Stomach (tissue), 9 donors: Measurements from ENCODE around the gene SGMS1. TPM values are rescaled to one million over a fixed set of nuclear protein-coding genes. Genes with fewer than 3 reads are reported as not detected.
A peak's percentile ranks its signal among the peaks of the same experiment; 100 is the strongest.

Experiments
- DNase-seq, 2 donors: peaks; one replicate each; pipeline versions ENCODE4 v3.0.0 to v3.0.0-alpha.2; 2013 to 2019
- H3K27ac ChIP-seq, 5 donors: fragments of 200-600 bp in 4 of 5; sonication (generic) in 4 of 5; one replicate each; pipeline ENCODE4 v1.5.1; 2013 to 2019; ENCODE audit warnings: mild to moderate bottlenecking in 1 of 5, moderate library complexity in 1 of 5
- H3K27me3 ChIP-seq, 3 donors: fragments of 200-600 bp; sonication (generic); one replicate each; pipeline ENCODE4 v1.5.1; 2017 to 2019; ENCODE audit warnings: mixed run types in 1 of 3
- H3K36me3 ChIP-seq, 4 donors: fragments of 200-600 bp; sonication (generic); 1 replicate in 3 of 4; 2 replicates in 1 of 4; pipeline ENCODE4 v1.5.1; 2016 to 2019
- H3K4me1 ChIP-seq, 4 donors: fragments of 200-600 bp; sonication (generic); one replicate each; pipeline ENCODE4 v1.5.1; 2016 to 2019
- H3K4me3 ChIP-seq, 4 donors: fragments of 200-600 bp; sonication (generic) in 3 of 4; one replicate each; pipeline ENCODE4 v1.5.1; 2016 to 2019; ENCODE audit warnings: mild to moderate bottlenecking in 1 of 4
- H3K9me3 ChIP-seq, 4 donors: fragments of 200-600 bp; sonication (generic); one replicate each; pipeline ENCODE4 v1.5.1; 2016 to 2019
- CTCF ChIP-seq, 7 experiments: fragments of 450-650 bp in 4 of 7; fragments of 200-600 bp in 3 of 7; sonication (generic) in 3 of 7; IDR thresholded peaks; one replicate each; pipeline ENCODE4 v1.5.1; 2016 to 2019; ENCODE audit warnings: antibody characterized with exemption in 7 of 7, control low read depth in 2 of 7, mild to moderate bottlenecking in 1 of 7
- EP300 ChIP-seq: sonication (generic); formaldehyde crosslinking; IDR thresholded peaks from one replicate; pipeline ENCODE4 v1.6.1; 2017; ENCODE audit warnings: antibody characterized with exemption
- POLR2A ChIP-seq, 4 donors: fragments of 450-650 bp; IDR thresholded peaks; one replicate each; pipeline ENCODE4 v1.6.1; 2016; ENCODE audit warnings: antibody characterized with exemption in 4 of 4, control low read depth in 2 of 4, mild to moderate bottlenecking in 1 of 4, moderate library complexity in 1 of 4
- POLR2AphosphoS5 ChIP-seq, 3 donors: sonication (generic); formaldehyde crosslinking; IDR thresholded peaks; one replicate each; pipeline ENCODE4 v1.6.1; 2016; ENCODE audit warnings: antibody characterized with exemption in 3 of 3
- whole genome bisulfite sequencing, 5 donors: extraction: QIAGEN DNeasy Blood & Tissue Kit in 3 of 5; methylation state at CpG; one replicate each; pipeline versions ENCODE4 v1.1.5 to v1.1.7; 2013 to 2018; 5-methylcytosine and 5-hydroxymethylcytosine counted together
- intact Hi-C: fragments of 100-400 bp; cut with DNase I; formaldehyde crosslinking; loops from one replicate; pipeline ENCODE4 v1.15.1; 2023; ENCODE audit warnings: low total_unique reads
- polyA plus RNA-seq, 3 donors: library from polyadenylated mRNA; stranded (reverse); fragments of 200-250 nt; gene quantifications; one replicate each; pipeline ENCODE4 v1.2.3, GENCODE V29; 2013
- total RNA-seq, 5 donors: library from RNA; depleted of rRNA; stranded (reverse); fragments of >200 nt; gene quantifications; one replicate each; pipeline versions ENCODE4 v1.1.0 to v1.2.3, GENCODE V29; 2014 to 2016
- donor health status: healthy with polysubstance abuse.
- donor health status: Bipolar disorder and iron deficiency.
- donor health status: healthy.

The SGMS1 gene
- total and polyA plus RNA-seq, 8 donors, result 6.2 to 229 (median 49.6) TPM

- WGBS, 5 donors, result 27 to 61% (median 42%) methylated on average over 4 of the region's 4 CpGs
- peak; percentile 85 to 87 for DNase-seq
- H3K27ac ChIP-seq, result peak overlapping the region in 3 of 5 donors; percentile 20 to 52 (median 36)
Observed at GRCh38 chr10:50610368-50610767, 13.4 kb downstream of the SGMS1 start.

GRCh38 chr10:50607356-50607925 lies 16.3 kb downstream of the SGMS1 start:
- no peak for TF ChIP-seq CTCF (IDR thresholded peaks at IDR 0.05)
- TF ChIP-seq POLR2AphosphoS5 (IDR thresholded peaks at IDR 0.05), result no peak
- TF ChIP-seq POLR2A (IDR thresholded peaks at IDR 0.05), result no peak
- TF ChIP-seq EP300, result no peak
- no peaks in the 10 kb centered on the region for H3K9me3 ChIP-seq
- H3K4me1 ChIP-seq, result peaks cover 56 to 89% (median 71%) of the 10 kb centered on the region in 4 donors
- H3K27ac ChIP-seq, result peak overlapping the region in 4 of 5 donors; percentile 7 to 61 (median 28)
- DNase-seq, result no peak
- H3K36me3 ChIP-seq, result no peaks in the 10 kb centered on the region
- no peak overlapping the region for H3K4me3 ChIP-seq
- intact Hi-C loops, result no loop called here
- no peaks in the 10 kb centered on the region for H3K27me3 ChIP-seq

More at GRCh38 chr10:50610368-50610767, 13.4 kb downstream of the SGMS1 start:
- no peak overlapping the region for H3K4me3 ChIP-seq
- no peaks in the 10 kb centered on the region for H3K36me3 ChIP-seq
- TF ChIP-seq POLR2A (IDR thresholded peaks at IDR 0.05) (no peak), POLR2AphosphoS5 (IDR thresholded peaks at IDR 0.05) (no peak), EP300 (no peak), CTCF (IDR thresholded peaks at IDR 0.05) (no peak)
- H3K4me1 ChIP-seq, result peaks cover 42 to 89% (median 60%) of the 10 kb centered on the region in 4 donors
- no peaks in the 10 kb centered on the region for H3K9me3 ChIP-seq
- H3K27me3 ChIP-seq, result no peaks in the 10 kb centered on the region
- intact Hi-C loops, result loop anchor here (10.0 kb wide), 1 partner anchor 56 kb away; no protein-coding TSS in a partner anchor

- WGBS, 5 donors, result 85 to 95% (median 86%) methylated on average over 2 of the region's 2 CpGs
- H3K27ac ChIP-seq, result peak overlapping the region in 3 of 5 donors; percentile 73 to 80 (median 79)
- peaks cover 54 to 89% (median 68%) of the 10 kb centered on the region in 4 donors for H3K4me1 ChIP-seq
Observed at GRCh38 chr10:50605951-50606270, 17.8 kb downstream of the SGMS1 start.

GRCh38 chr10:50605269-50605950 lies 18.3 kb downstream of the SGMS1 start:
- no peaks in the 10 kb centered on the region for H3K9me3 ChIP-seq
- TF ChIP-seq POLR2AphosphoS5 (IDR thresholded peaks at IDR 0.05) (peak; percentile 45 to 93 (median 73)), CTCF (IDR thresholded peaks at IDR 0.05) (no peak), EP300 (no peak), POLR2A (IDR thresholded peaks at IDR 0.05) (no peak)
- intact Hi-C loops, result no loop called here
- H3K36me3 ChIP-seq, result no peaks in the 10 kb centered on the region
- H3K27me3 ChIP-seq, result no peaks in the 10 kb centered on the region
- DNase-seq, result peak; percentile 69 to 85
- no peak overlapping the region for H3K4me3 ChIP-seq
- H3K4me1 ChIP-seq, result peaks cover 48 to 89% (median 64%) of the 10 kb centered on the region in 4 donors
- peak overlapping the region; percentile 58 to 80 (median 78) for H3K27ac ChIP-seq
- WGBS, 5 donors, result 0 to 8% (median 3%) methylated on average over 1 of the region's 1 CpG

More at GRCh38 chr10:50605951-50606270, 17.8 kb downstream of the SGMS1 start:
- TF ChIP-seq POLR2AphosphoS5 (IDR thresholded peaks at IDR 0.05) (no peak), POLR2A (IDR thresholded peaks at IDR 0.05) (no peak), CTCF (IDR thresholded peaks at IDR 0.05) (no peak), EP300 (no peak)
- no peaks in the 10 kb centered on the region for H3K9me3 ChIP-seq
- intact Hi-C loops, result no loop called here
- no peaks in the 10 kb centered on the region for H3K27me3 ChIP-seq
- no peak for DNase-seq
- no peaks in the 10 kb centered on the region for H3K36me3 ChIP-seq
- no peak overlapping the region for H3K4me3 ChIP-seq
